Neutrophil (primary cell): Measurements from ENCODE around the gene SERPINB6.

ENCODE experiments used
- H3K27ac ChIP-seq: fragments of 200-600 bp; sonication (generic); 2 replicates; pipeline ENCODE4 v1.5.1; 2016; ENCODE audit warnings: mild to moderate bottlenecking, moderate library complexity
- H3K27me3 ChIP-seq: fragments of 200-600 bp; sonication (generic); 2 replicates; pipeline ENCODE4 v1.6.0; 2016; ENCODE audit warnings: mild to moderate bottlenecking
- H3K36me3 ChIP-seq: fragments of 200-600 bp; sonication (generic); 2 replicates; pipeline ENCODE4 v1.5.1; 2017
- H3K4me1 ChIP-seq, 2 experiments: fragments of 200-600 bp in 1 of 2; sonication (generic) in 1 of 2; 1 replicate in 1 of 2; 2 replicates in 1 of 2; pipeline versions ENCODE4 v1.5.1 to v1.6.1; 2013 to 2016; ENCODE audit warnings: low read depth in 1 of 2, low read length in 1 of 2, mild to moderate bottlenecking in 1 of 2, moderate library complexity in 1 of 2; ENCODE audit not compliant: control insufficient read depth in 1 of 2, insufficient read depth in 1 of 2
- H3K4me3 ChIP-seq, 2 experiments: fragments of 200-600 bp in 1 of 2; sonication (generic) in 1 of 2; 1 replicate in 1 of 2; 2 replicates in 1 of 2; pipeline ENCODE4 v1.5.1; 2013 to 2016; ENCODE audit warnings: low read depth in 1 of 2, low read length in 1 of 2, mild to moderate bottlenecking in 1 of 2, moderate library complexity in 1 of 2
- H3K9me3 ChIP-seq: fragments of 200-600 bp; sonication (generic); 2 replicates; pipeline ENCODE4 v1.5.1; 2016
- TF ChIP-seq, protein P1 (sequence below): fragments of 200-600 bp; sonication (generic); IDR thresholded peaks from 2 replicates; pipeline ENCODE4 v1.5.1; 2016; ENCODE audit warnings: antibody characterized with exemption

The SERPINB6 gene

DNA sequence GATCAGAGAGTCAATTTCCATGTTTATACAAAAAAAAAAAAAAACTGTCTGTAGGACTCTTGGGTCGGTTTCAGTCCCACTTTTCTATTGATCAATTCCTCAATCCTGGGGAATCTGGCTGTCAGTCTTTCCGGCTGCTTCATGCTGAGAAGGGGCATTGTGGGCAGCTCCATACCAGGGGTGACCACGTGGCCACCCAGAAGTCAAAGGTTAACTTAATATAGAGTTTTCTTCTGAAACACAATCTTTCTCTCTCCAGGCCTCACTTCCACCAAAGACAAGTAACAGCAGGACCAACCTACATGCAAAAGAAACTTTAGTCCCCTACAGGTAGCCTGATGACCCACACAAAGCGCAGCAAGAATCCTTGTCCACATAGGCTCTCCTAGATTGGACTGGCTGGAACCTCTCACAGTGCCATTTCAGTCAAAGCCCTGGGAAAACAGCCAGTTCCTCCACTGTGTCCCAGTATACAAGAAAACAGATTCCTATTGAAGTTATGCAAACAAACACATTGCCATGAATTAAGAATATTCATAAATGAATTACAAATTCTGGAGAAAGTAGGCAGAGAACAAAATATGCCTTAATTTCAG, 49.7 kb downstream of the SERPINB6 start:
- H3K27ac ChIP-seq, result no peak overlapping the region
- H3K4me1 ChIP-seq, result peaks cover 7 to 8% of the 10 kb centered on the region in 2 experiments
- no peaks in the 10 kb centered on the region for H3K9me3 ChIP-seq
- no peaks in the 10 kb centered on the region for H3K36me3 ChIP-seq
- H3K27me3 ChIP-seq, result no peaks in the 10 kb centered on the region
- no peak overlapping the region for H3K4me3 ChIP-seq
- TF ChIP-seq, protein P1, sequence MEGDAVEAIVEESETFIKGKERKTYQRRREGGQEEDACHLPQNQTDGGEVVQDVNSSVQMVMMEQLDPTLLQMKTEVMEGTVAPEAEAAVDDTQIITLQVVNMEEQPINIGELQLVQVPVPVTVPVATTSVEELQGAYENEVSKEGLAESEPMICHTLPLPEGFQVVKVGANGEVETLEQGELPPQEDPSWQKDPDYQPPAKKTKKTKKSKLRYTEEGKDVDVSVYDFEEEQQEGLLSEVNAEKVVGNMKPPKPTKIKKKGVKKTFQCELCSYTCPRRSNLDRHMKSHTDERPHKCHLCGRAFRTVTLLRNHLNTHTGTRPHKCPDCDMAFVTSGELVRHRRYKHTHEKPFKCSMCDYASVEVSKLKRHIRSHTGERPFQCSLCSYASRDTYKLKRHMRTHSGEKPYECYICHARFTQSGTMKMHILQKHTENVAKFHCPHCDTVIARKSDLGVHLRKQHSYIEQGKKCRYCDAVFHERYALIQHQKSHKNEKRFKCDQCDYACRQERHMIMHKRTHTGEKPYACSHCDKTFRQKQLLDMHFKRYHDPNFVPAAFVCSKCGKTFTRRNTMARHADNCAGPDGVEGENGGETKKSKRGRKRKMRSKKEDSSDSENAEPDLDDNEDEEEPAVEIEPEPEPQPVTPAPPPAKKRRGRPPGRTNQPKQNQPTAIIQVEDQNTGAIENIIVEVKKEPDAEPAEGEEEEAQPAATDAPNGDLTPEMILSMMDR, result no peak

DNA sequence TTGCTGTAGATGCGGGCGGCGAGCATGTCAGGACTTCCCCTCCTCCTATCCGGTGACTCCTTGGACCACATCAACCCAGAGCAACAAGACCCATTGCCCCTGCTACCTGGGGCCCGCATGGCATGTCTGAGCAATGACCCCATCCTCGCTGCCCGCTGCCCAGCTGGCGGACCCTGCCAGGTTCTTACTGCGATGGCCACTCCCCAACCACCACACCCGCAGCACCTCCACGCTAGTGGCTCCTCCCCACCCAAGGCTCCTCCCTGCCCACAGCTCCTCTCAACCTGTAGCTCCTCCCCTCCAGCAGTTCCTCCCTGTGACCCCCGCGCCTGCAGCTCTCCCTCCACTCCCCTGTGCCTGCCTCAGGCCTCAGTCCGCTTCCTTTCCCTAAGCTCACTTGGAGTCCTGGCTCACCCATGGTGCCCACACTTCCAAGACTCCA, 50.7 kb downstream of the SERPINB6 start:
- peaks cover 7 to 8% of the 10 kb centered on the region in 2 experiments for H3K4me1 ChIP-seq
- no peak overlapping the region for H3K4me3 ChIP-seq
- TF ChIP-seq, protein P1, result no peak
- no peak overlapping the region for H3K27ac ChIP-seq
- no peaks in the 10 kb centered on the region for H3K27me3 ChIP-seq
- no peaks in the 10 kb centered on the region for H3K9me3 ChIP-seq
- H3K36me3 ChIP-seq, result no peaks in the 10 kb centered on the region

DNA sequence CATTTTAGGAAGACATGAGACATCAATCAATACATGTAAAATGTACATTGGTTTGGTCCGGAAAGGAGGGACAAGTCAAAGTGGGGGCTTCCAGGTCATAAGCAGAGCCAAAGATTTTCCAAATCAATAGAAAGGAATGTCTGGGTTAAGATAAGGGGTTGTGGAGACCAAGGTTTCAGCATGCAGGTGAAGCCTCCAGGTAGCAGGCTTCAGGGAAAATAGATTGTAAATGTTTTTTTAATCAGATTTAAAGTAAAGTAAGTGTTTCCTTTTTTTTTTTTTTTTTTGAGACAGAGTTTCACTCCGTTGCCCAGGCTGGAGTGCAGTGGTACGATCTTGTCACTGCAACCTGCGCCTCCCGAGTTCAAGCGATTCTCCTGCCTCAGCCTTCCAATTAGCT, 51.5 kb downstream of the SERPINB6 start:
- no peaks in the 10 kb centered on the region for H3K36me3 ChIP-seq
- TF ChIP-seq, protein P1, result no peak
- H3K4me3 ChIP-seq, result no peak overlapping the region
- H3K4me1 ChIP-seq, result peaks cover 7 to 8% of the 10 kb centered on the region in 2 experiments
- H3K27ac ChIP-seq, result no peak overlapping the region
- H3K27me3 ChIP-seq, result no peaks in the 10 kb centered on the region
- no peaks in the 10 kb centered on the region for H3K9me3 ChIP-seq

DNA sequence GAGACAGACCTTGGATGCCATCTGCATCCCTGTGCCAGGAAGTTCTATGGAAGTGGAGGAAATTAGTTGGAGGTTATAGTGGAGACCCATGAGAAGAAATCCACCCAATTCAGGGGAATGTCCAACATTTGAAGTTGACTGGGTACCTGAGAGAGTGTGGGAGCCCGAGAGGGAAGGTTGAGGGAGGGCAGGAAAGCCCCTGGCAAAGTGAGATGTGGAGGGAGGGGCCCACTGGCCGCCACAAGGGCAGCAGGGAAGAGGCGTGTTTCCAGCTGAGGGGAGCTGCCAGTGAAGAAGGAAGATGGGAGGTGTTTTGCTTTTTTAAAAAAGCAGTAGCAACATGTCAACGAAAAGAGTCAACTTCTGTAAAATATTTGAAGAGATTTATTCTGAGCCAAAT, 52.0 kb downstream of the SERPINB6 start:
- Histone ChIP-seq H3K4me1 (peaks cover 7 to 8% of the 10 kb centered on the region in 2 experiments), H3K9me3 (no peaks in the 10 kb centered on the region), H3K4me3 (no peak overlapping the region), H3K27me3 (no peaks in the 10 kb centered on the region), H3K27ac (no peak overlapping the region), H3K36me3 (no peaks in the 10 kb centered on the region)
- TF ChIP-seq, protein P1, result no peak

DNA sequence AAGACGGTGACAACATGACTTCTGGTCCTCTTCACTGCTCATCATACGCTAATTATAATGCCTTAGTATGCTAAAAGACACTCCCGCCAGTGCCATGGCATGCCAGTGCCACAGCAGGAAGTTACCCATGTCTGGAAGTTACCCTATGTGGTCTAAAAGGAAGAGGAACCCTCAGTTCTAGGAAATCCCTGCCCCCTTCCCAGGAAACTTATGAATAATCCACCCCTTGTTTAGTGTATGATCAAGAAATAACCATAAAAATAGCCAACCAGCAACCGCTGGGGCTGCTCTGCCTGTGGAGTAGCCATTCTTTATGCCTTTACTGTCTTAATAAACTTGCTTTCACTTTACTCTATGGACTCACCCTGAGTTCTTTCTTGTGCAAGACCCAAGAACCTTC, 52.4 kb downstream of the SERPINB6 start:
- TF ChIP-seq, protein P1, result no peak

More for the DNA sequence above, 52.4 kb downstream of the SERPINB6 start:
- Histone ChIP-seq H3K4me3 (no peak overlapping the region), H3K9me3 (no peaks in the 10 kb centered on the region), H3K27me3 (no peaks in the 10 kb centered on the region), H3K27ac (no peak overlapping the region), H3K36me3 (no peaks in the 10 kb centered on the region), H3K4me1 (peaks cover 7 to 8% of the 10 kb centered on the region in 2 experiments)
